SKM-1 treated with dmso at 0.1 percent for 144 hours (cell line): ENCODE results near the gene DLG2.

Experiments
- DNase-seq: peaks from one replicate; lab custom pipeline; 2025; ENCODE audit not compliant: unreplicated experiment; lab: John Stamatoyannopoulos, UW

The DLG2 gene

DNA sequence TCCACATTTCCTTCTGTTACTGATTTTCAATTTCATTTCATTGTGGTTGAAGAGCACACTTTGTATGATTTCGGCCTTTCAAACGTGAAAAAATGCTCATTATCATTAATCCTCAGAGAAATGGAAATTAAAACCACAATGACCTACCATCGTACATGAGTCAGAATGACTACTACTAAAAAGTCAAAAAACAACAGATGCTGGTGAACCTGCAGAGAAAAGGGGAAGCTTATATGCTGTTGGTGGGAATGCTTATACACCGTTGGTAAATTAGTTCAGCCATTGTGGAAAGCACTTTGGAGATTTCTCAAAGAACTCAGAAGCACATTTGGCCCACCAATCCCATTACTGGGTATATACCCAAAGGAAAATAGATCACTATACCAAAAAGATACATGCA is 57.6 kb downstream of the DLG2 start:
- DNase-seq, result no peak

DNA sequence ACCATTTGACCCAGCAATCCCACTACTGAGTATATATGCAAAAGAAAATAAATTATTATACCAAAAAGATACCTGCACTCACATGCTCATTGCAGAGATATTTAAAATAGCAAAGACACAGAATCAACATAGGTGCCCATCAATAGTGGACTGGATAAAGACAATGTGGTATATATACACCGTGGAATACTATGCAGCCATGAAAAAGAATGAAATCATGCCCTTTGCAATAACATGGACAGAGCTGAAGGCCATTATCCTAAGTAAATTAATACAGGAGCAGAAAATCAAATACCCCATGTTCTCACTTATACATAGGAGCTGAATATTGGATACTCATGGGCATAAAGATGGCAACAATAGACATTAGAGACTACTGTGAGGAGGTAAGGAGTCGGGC is 68.7 kb downstream of the DLG2 start:
- no peak for DNase-seq

DNA sequence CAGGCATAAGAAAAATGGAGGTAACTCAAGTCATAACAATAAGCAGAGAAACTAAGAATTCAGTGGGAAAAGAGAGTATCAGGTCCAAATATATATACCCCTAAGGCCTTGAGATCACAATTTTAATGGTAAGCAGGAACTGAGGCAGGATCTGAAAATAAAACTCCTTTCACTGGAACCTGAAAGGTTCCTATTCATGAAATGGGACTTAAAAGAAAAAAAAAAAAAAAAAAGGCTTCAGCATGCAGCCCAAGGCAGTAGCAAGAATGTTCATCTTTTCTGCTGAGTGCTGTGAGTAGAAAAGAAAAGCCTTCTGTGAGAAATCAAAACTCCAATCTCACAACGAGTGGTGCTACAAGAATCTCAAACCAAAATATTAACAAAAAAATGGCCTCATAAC is 75.3 kb downstream of the DLG2 start:
- DNase-seq, result no peak

DNA sequence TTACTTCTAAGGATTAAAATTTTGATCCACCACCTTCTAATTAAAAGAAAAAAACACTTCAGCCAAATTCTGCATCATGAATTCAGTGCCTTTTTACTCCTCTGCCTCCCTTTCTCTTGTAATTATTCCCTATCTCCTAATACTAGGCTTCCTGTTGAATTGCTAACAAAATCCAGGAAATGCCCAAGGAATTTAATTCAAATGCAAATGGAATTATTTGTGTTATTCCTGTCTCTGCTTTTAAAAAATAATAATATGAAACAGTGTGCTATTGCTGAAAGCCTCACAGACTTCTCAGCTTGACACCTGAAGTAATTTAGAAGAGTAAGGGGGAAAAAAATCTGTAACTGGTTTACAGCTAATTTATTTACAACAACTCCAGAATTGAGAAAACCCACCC is 85.5 kb downstream of the DLG2 start:
- DNase-seq, result no peak

DNA sequence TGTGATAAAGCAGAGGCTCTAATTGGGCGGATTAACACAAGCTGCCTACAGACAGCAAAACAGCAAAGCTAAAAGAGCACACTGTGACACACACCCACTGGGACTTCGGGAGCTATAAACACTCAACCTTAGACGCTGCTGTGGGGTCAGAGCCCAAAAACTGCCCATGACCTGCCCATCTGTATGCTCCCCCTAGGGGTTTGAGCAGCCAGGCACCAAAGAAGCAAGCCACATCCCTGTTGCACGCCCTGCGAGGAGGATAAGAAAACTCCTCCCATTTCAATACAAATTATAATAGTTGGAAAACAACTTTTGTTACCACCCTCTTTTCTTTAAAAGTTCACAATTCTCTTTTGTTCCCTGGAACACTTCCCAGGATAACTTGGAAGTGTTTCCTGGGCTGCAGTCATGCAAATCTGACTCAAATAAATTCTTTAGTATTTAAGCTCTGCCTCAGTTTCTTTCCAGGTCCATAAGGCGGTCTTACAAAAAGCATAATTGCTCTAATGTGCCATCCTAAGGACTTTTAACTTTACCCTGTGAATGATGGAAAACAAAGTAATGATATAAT is 86.4 kb downstream of the DLG2 start:
- no peak for DNase-seq

DNA sequence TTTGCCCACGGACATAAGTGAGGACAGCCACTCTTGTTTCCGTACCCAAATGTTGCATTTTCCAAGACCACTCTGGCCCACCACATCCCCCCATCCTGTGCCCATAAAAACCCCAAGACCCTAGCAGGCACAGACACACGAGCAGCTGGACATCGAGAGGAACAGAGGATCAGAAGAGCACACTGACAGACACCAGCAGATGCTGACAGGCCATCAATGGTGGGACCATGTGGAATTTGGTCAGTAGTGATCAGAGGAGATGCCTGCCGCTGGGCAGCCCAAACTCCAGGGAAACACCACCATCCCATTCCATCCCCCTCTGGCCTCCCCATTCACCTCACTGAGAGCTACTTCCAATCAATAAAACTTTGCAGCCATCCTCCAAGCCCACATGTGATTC is 87.0 kb downstream of the DLG2 start:
- no peak for DNase-seq

DNA sequence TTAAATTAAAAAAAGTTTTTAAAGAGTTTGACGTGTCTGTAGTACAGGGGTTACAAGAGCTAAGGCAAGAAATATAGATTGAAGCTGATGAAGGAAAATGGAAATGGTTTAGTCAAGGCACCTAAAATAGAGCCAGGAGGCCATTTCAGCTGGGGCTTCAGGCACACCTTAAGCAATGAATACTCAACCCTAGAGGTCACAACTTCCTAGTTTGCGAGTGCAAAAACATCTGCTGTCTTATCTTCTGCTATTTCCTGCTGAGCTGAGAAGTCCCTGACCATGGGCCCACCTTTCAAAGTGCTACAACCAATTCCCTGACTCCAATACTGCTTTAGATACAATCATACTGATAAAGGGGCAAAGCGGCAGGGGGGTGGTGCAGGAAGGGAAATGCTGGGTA is 87.4 kb downstream of the DLG2 start:
- no peak for DNase-seq

DNA sequence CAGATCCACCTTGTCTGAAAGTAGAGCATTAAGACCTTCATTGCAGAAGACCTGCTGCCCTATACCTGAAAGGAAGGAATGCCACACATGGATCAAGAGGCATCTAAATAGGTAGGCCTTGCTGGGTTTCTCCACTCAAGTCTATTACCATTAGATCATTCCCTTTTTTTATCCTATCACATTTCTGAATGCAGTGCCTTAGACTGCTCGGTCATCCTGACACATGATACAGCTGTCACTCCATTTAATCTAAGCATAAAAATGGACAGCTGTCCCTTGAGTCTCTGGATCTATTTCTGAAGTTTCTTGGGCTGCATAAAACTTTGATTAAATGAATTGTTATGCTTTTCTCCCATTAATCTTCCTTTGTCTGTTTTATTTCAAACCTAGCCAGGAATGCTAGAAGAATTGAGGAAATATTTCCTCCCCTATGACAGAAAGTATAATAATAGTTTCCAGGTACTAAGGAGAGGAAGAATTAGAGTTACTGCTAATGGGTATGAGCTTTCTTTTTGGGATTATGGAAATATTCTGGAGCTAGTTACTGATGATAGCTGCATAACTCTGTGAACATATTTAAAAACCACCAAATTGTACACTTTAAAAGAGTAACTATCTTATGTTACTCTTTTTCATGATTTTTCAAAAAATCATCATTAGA is 88.0 kb downstream of the DLG2 start:
- DNase-seq, result no peak

DNA sequence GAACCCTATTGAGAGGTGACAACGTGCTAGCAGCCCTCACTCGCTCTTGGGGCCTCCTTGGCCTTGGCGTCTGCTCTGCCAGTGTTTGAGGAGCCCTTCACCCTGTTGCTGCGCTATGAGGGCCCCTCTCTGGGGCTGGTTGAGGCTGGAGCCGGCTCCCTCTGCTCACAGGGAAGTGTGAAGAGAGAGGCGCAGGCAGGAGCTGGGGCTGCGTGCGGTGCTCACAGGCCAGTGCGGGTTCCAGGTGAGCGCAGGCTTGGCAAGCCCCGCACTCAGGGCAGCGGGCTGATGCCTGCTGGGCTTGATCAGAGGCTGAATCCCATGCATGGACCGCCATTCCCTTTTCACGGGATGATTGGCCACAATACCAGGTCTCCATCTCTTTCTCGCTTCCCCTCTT is 90.7 kb downstream of the DLG2 start:
- DNase-seq, result no peak

DNA sequence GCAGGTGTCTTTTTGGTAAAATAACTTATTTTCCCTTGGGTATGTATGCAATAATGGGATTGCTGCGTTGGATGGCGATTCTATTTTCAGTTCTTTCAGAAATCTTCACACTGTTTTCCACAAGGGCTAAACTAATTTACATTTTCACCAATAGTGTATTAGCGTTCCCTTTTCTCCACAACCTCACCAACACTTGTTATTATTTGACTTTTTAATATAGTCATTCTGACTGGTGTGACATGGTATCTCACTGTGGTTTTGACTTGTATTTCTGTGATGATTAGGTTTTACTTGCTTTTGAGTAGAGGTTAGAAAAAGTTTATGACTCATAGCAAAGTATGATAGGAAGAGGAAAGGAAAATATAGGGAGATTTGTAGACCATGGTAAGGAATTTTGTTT is 92.3 kb downstream of the DLG2 start:
- no peak for DNase-seq

DNA sequence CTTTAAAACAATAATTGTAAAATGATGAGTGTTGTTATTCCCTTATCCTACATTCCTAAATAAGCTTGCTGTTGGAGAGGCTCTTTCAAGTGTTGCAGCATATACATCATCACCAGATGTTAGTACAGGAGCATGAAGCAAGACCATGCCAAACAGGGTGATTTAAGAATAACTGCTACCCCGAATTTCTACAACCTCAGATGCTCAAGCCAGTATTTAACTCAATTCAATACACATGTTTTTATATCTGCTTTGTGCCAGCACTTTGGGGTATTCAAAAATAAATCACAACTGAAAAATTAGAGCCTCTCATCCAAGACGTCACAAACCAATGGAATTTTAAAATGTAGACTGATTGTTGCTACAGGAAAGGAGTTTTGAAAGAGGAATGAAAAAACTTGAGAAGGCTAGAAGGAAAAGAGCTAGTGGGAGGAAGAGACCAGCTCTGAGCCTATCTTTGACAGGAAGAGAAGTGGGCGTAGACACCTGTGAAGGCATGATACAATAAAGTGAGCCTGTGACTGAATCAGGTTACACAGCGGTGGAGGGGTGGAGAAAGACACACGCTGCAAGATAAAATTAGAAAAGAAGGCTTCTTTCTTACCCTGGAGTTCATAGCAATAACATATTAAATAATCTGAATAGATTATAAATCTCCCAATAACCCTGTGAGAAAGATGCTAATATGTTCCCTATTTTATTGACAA is 95.8 kb downstream of the DLG2 start:
- DNase-seq, result no peak

DNA sequence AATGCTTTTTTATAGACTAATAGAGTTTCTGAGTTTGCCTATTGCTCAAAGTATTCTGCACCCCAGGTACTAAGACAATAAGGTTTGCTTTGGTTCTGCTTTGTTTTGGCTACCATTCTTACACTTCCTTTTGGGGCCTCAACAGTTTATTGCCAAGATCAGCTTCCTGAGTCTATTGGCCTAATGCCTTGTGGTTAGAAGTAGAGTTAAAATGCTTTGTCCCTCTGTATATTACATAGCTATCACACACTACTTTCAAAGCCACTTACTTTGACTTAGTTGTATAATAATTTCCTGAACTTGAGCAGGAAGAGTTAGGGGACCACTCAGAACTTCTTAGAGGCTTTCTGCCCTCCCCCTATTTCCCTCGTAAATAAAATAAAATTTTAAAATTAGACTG is 96.5 kb downstream of the DLG2 start:
- no peak for DNase-seq

DNA sequence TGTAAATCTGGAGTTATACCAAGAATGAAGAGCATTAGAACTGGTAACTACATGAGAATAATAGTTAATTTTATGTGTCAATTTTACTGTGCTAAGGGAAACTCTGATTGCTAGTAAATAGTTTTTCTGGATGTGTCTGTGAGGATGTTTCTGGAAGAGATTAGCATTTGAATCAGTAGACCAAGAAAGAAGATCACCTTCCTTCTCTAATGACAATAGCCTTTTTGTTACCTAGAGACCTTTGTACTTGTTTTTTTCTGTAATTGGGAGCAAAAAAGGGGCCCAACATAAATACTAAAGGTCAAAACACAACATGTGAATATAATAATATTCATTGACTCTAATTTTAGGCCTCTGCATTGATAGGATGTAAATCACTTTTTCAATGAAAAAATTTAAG is 100.6 kb downstream of the DLG2 start:
- no peak for DNase-seq

DNA sequence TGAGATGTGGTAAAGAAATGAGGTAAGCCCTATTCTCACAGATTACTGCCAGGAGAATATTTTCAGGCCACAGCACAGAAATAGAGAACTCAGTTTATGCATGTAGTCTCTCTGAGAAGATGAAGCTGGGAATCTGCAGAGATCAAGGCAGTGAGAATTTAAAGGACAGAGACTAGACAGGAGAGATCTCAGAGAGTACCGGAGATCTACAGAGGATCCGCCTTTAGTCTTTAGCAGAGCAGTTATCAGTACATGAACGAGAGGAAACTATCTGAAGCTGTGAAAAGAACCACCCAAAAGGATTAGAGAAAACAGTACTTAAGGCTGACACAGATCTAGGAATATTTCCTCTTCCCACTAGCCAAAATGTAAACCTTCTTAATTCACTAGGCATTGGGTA is 101.5 kb downstream of the DLG2 start:
- DNase-seq, result no peak

DNA sequence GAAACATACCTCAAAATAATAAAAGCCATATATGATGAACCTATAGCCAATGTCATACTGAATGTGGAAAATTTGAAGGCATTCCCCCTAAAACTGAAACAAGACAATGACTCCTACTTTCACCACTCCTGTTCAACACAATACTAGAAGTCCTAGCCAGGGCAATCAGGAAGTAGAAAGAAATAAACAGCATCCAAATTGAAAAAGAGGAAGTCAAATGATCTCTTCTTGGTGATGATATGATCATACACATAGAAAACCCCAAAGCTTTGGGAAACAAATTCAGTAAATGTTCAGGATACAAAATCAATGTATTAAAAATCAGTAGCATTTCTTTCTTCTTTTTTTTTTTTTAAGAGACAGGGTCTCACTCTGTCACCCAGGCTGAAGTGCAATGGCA is 109.9 kb downstream of the DLG2 start:
- DNase-seq, result peak; percentile 7

DNA sequence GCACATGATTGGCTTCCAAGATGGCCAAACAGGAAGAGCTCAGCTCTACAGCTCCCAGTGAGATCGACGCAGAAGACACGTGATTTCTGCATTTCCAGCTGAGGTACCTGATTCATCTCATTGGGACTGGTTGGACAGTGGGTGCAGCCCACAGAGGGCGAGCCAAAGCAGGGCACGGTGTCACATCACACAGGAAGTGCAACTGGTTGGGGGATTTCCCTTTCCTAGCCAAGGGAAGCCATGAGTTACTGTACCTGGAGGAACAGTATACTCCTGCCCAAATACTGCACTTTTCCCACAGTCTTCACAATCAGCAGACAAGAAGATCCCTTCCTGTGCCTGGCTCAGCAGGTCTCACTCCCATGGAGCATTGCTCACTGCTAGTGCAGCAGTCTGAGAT is 131.2 kb downstream of the DLG2 start:
- no peak for DNase-seq

DNA sequence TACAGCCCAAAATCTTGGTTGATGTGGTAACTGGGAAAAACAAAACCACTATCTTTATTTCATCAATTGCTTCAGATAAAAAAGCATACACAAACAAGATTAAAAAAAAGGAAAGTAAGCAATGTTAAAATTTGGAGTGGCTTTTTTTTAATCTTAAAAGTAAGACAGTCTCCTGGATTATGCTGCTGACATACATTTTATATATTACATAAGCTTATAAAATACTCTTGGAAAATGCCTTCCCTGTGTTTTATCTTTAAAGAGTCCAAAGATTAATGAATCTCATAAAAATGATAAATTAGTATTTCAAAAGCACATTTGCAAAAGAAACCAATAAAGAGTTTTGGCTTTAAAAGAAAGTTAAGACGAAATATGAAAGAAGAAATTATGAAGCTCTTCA is 132.7 kb downstream of the DLG2 start:
- DNase-seq, result no peak

DNA sequence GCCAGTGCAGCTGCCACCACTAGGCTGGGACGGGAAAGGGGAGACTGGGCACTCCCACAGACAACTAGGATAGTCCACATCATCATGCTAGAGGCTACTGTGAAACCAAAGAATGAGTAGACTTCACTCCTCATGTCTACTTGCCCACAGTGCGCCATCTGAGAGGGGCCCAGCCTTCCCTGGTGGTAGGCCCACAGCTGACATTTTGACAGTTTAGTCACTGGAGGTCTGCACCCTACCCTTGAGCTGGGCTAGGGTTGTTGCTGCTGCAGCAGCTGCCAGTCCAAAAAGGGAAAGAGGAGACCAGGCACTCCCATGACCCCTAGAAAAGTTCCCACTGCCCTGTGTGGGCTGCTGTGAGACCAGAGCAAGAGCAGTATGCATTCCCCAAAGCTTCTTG is 141.2 kb downstream of the DLG2 start:
- DNase-seq, result no peak

DNA sequence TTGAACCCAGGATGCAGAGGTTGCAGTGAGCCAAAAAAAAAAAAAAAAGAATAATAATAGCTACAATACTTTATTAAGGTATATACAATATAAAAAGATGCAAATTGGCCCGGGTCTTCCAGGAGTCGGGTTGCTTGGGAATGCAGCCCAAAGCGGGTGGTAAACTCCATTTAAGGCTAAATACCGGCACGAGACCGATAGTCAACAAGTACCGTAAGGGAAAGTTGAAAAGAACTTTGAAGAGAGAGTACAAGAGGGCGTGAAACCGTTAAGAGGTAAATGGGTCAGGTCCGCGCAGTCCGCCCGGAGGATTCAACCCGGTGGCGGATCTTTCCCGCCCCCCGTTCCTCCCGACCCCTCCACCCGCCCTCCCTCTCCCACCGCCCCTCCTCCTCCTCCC is 143.3 kb downstream of the DLG2 start:
- no peak for DNase-seq

DNA sequence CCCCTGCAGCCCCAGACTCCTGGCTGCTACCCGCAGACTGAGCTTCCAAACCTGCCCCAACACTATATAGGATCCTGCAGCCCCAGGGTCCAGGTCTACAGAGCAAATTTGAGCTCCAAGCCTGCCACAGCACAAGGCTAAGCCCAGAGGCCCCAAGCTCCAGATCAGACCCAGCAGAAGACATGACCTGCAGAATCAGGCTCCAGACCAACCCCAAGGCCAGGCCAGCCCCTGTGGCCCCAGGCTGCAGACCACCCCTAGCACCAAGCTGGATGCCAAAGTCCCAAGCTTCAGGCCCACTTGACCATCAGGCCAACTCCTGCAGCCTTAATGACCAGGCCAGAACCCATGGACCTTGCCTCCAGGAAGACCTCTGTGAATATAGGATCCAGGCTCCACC is 145.3 kb downstream of the DLG2 start:
- DNase-seq, result no peak

DNA sequence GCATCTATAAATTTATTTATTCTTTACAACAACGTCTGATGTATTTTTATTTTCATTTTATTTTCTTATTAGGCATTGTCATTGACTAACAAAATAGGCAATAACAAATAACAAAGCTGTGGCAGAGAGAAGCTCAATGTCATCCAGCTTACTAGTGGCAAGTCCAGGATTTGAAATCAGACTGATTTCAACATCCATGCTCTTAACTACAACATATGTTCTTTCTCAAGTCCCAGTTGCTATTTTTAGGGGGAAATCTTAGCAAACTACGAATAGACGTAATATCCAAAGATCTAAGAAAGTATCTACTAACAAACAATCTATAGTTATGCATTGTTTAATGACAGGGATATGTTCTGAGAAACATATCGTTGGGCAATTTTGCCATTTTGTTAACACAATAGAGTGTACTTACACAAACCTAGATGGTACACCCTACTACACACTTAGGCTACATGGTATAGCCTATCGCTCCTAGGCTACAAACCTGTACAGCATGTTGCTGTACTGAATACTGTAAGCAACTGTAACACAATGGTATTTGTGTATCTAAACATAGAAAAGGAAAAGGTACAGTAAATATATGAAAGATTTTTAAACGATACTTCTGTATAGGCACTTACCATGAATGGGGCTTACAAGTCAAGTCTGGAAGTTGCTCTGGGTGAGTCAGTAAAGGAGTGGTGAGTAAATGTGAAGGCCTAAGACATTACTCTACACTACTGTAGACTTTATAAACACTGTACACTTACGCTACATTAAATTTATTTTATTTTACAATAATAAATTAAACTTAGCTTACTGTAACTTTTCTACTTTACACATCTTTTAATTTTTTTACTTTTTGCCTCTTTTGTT is 151.3 kb downstream of the DLG2 start:
- no peak for DNase-seq

DNA sequence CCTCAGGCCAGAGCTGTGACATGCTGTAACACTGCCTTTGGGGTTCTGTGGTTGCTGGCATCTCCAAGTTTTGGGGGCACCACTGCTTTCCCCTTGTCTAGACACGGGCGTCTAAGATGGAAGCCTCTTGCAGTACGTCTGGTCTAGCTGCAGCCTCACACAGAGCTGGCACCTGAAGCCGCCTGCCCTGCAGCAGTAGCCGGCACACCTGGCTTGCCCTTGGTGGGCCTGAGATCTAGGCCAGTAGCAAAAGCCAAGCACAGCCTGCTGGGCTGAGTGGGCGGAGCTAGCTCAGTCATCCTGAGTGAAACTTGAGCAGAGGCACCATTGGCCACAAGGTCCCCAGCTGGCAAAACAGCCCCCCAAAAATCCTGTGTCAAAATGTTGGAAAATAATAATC is 154.2 kb downstream of the DLG2 start:
- DNase-seq, result no peak
